ENCODE data around the gene B9D2. TPM values are rescaled to one million over a fixed set of nuclear protein-coding genes. Genes with fewer than 3 reads are reported as not detected.
"Not testable (repeated sequence)": the region's sequence is repeated elsewhere in the genome, so short reads cannot be mapped to it uniquely, and the experiment has no call there.

The B9D2 gene
- total RNA-seq, 2 donors from 2014 or later: 3.7 to 4.2 TPM

GRCh38 chr19:41359741-41360140 is 4.2 kb downstream of the B9D2 start:
- DNase-seq (ENCODE audit: low spot score): no peak
- intact Hi-C loops (cut with DNase I): no loop called here

GRCh38 chr19:41357746-41358145 is 6.2 kb downstream of the B9D2 start:
- intact Hi-C loops (cut with DNase I): no loop called here
- DNase-seq (ENCODE audit: low spot score): no peak

DNA sequence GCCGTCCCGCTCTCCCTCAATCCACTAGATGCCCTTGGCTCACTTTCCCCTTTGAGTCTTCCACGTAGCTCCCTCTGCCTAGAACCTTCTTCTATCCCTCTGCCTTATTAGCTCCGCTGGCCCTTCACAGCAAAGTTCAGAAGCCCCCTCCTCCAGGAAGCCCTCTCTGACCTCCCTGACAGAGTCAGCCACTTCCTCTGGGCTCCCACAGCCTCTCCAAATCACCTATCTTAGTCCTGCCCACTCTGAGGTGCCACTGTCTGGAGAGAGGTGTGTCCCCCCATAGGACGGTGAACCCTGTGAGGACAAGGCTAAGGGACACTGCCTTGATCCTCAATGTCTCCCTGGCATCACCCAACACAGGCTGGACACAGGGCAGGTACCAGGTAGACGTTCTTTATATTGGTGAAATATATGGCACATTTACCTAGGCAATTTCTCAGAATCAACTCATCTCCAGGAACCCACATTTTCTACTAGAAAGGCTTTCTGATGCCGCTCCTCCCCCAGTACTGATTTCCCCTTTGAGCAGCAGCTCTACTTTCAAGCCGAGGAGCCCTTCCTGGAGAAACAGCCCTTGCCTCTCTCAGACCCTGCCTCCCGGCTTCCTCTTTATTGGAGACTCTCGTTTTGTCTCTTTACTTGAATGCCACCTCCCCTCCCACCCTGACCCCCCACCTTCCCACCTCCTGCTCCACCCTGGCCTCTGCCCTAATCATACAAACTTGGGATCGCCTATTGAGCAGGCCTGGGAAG is 6.8 kb downstream of the B9D2 start:
- intact Hi-C loops (cut with DNase I): no loop called here
- DNase-seq (ENCODE audit: low spot score): no peak

DNA sequence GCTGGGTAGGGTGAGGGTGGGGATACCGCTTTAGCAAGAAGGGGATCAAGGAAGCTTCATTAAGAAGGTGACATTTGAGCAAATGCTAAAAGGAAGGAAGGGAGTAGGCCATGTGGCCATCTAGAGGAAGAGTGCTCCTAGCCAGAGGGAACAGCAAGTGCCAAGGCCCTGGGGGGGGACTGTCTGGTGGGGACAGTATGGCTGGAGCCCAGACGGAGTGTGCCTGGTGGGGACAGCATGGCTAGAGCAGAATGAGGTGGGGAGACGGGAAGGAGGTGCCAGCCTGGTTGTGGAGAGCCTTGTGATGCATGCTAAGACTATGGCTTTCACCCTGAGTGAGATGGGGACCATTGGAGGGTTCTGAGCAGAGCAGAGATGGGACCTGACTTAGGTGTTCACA is 8.1 kb downstream of the B9D2 start:
- no peak for DNase-seq (ENCODE audit: low spot score)
- intact Hi-C loops (cut with DNase I): no loop called here

DNA sequence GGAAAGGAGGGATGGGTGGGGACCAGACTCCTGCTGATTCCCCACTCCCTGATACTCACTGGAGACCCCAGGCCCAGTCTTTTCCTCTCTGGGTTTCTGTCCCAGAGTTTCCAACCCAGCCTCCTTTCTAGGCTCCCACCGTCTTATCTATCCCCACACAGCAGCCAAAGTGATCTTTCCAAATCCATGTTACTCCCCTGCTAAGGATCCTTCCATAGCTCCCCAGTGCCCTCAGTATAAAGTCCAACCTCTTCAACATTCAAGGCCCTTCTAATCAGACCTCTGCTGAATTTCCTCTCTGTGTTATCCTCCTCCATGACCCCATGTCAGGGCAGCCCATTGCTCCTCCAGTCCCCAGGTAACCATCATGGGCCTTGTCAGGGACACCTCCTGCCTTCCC is 8.9 kb downstream of the B9D2 start:
- intact Hi-C loops (cut with DNase I): no loop called here
- DNase-seq (ENCODE audit: low spot score): no peak

- intact Hi-C loops (cut with DNase I): loop anchor here in 1 of 2 donors (5.0 kb wide), 1 partner anchor 42 kb away; the partner anchor contains the start of gene CCDC97
- peak; percentile 81 for DNase-seq (ENCODE audit: low spot score)
Measured at GRCh38 chr19:41354343-41354953, 9.5 kb downstream of the B9D2 start.

GRCh38 chr19:41353466-41354342 is 10.2 kb downstream of the B9D2 start, which contains the start of gene TGFB1:
TSS of gene TGFB1 (minus strand) at chr19:41353922. CDS start at chr19:41353044, 878 bp downstream.
- peak; percentile 97 for DNase-seq (ENCODE audit: low spot score)
- intact Hi-C loops (cut with DNase I): loop anchor here in 1 of 2 donors (5.0 kb wide), 1 partner anchor 41 kb away; the partner anchor contains the start of gene CCDC97

DNA sequence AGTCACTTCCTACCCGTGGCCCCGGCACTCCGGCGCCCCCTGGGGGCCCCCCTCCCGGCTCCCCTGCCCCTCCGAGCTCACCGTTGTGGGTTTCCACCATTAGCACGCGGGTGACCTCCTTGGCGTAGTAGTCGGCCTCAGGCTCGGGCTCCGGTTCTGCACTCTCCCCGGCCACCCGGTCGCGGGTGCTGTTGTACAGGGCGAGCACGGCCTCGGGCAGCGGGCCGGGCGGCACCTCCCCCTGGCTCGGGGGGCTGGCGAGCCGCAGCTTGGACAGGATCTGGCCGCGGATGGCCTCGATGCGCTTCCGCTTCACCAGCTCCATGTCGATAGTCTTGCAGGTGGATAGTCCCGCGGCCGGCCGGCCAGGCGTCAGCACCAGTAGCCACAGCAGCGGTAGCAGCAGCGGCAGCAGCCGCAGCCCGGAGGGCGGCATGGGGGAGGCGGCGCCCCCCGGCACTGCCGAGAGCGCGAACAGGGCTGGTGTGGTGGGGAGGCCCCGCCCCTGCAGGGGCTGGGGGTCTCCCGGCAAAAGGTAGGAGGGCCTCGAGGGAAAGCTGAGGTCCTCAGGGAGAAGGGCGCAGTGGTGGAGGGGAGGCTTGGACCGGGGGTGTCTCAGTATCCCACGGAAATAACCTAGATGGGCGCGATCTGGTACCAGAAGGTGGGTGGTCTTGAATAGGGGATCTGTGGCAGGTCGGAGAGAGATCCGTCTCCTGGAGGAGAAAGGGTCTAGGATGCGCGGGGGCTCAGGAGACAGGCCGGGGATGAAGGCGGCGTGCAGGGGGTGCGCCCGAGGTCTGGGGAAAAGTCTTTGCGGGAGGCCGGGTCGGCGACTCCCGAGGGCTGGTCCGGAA is 11.1 kb downstream of the B9D2 start:
- DNase-seq (ENCODE audit: low spot score): peak; percentile 88
- intact Hi-C loops (cut with DNase I): loop anchor here in 1 of 2 donors (5.0 kb wide), 1 partner anchor 41 kb away; the partner anchor contains the start of gene CCDC97

- no peak for DNase-seq (ENCODE audit: low spot score)
- intact Hi-C loops (cut with DNase I): loop anchor here in 1 of 2 donors (5.0 kb wide), 1 partner anchor 40 kb away; the partner anchor contains the start of gene CCDC97
Measured at GRCh38 chr19:41352279-41352608, 11.7 kb downstream of the B9D2 start.

DNA sequence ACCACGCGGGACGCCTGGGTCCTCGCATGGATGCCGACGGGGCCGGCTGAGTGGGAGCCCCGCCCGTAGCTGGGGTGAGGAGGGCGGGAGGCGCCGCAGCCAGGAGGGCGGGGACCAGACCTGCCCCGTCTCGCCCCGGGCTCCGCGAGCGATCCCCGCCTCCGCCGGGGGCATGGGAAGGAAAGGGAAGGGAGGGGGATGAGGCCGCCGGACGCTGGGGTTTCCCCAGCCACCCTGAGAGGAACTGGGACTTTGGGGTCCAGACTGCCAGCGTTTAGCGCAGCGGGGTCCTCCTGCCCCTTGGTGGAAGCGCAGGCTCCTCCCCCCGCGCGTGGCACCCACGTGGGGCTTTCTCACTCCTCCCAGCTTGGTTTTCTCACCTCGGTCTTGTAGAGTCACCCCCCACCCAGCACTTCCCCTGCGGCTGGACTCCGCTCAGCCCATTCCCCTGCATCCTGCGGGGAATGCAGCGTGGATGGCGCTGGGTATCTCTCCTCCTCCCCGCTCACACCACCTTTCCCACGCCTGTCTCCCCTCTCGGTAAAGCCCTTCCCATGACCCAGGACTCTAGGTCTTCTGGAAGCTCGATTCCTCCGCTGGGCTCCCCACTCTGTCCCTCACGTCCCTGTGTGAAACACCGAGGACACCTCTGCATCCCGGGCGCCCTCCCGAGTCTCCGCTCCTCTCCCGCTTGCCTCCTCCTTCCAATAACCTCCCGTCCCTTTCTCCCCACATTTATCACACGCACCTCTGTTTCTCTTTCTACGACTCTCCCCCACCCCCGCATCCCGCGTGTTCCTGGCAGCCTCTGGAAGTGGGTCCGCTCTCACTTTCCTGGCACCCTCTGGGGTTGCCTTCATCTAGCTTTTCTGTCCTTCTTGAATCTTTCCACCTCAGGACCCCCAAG is 12.4 kb downstream of the B9D2 start:
- intact Hi-C loops (cut with DNase I): loop anchor here in 1 of 2 donors (5.0 kb wide), 1 partner anchor 39 kb away; the partner anchor contains the start of gene CCDC97
- peak; percentile 92 for DNase-seq (ENCODE audit: low spot score)

GRCh38 chr19:41350735-41351338 is 13.1 kb downstream of the B9D2 start:
- DNase-seq (ENCODE audit: low spot score): no peak
- intact Hi-C loops (cut with DNase I): loop anchor here in 1 of 2 donors (5.0 kb wide), 1 partner anchor 39 kb away; the partner anchor contains the start of gene CCDC97

- intact Hi-C loops (cut with DNase I); DNase-seq (ENCODE audit: low spot score): not testable (repeated sequence)
Measured at GRCh38 chr19:41346916-41347315, 17.0 kb downstream of the B9D2 start.

DNA sequence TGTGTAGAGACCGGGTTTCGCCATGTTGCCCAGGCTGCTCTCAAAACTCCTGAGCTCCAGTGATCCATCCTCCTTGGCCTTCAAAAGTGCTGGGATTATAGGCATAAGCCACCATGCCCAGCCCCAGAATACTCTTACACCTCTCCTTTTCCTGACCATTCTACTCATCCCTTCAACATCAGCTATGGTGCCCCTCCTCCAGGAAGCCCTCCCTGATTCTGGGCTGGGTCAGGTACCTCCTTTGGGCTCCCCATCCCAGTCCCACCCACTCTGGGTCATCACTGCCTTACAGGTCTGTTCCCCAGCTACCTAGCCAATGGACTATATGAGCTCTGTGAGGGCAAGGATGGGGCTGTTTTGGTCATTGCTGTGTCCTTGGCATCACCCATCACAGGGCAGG is 19.8 kb downstream of the B9D2 start:
- intact Hi-C loops (cut with DNase I): no loop called here
- DNase-seq (ENCODE audit: low spot score): no peak

- DNase-seq (ENCODE audit: low spot score): no peak
- intact Hi-C loops (cut with DNase I): loop anchor here in 1 of 2 donors (2.0 kb wide), 1 partner anchor 15 kb away; no protein-coding TSS in a partner anchor
Measured at GRCh38 chr19:41341669-41342490, 22.1 kb downstream of the B9D2 start.

- no peak for DNase-seq (ENCODE audit: low spot score)
- intact Hi-C loops (cut with DNase I): no loop called here
Measured at GRCh38 chr19:41339936-41340335, 24.0 kb downstream of the B9D2 start.

GRCh38 chr19:41335467-41335866 is 28.5 kb downstream of the B9D2 start:
- DNase-seq (ENCODE audit: low spot score): no peak
- intact Hi-C loops (cut with DNase I): no loop called here
